Loucy (cell line): ENCODE data around the gene EYA3.

ENCODE experiments used
- H2AFZ ChIP-seq: fragments of 200-600 bp; sonication (generic); 2 replicates; pipeline ENCODE4 v1.6.0; 2016; ENCODE audit warnings: antibody characterized with exemption, mild to moderate bottlenecking, low read length, moderate library complexity
- H3F3A ChIP-seq: fragments of 200-600 bp; 2 replicates; pipeline ENCODE4 v1.6.0; 2016; ENCODE audit warnings: antibody characterized with exemption, low read depth, mild to moderate bottlenecking
- H3K27me3 ChIP-seq: fragments of 200-600 bp; sonication (generic); 2 replicates; pipeline ENCODE4 v1.6.1; 2014; ENCODE audit warnings: low read length, mild to moderate bottlenecking; ENCODE audit not compliant: insufficient read depth, poor library complexity, severe bottlenecking
- H3K36me3 ChIP-seq: fragments of 200-600 bp; sonication (generic); 2 replicates; pipeline ENCODE4 v1.6.1; 2016; ENCODE audit warnings: low read length; ENCODE audit not compliant: insufficient read depth
- H3K4me1 ChIP-seq: fragments of 200-600 bp; sonication (generic); 2 replicates; pipeline ENCODE4 v1.5.1; 2014; ENCODE audit warnings: low read length, mild to moderate bottlenecking; ENCODE audit not compliant: insufficient read depth, poor library complexity, severe bottlenecking
- H3K4me2 ChIP-seq: fragments of 200-600 bp; sonication (generic); 2 replicates; pipeline ENCODE4 v1.6.0; 2014; ENCODE audit warnings: antibody characterized with exemption, low read length, low read depth, mild to moderate bottlenecking; ENCODE audit not compliant: poor library complexity, severe bottlenecking
- H3K4me3 ChIP-seq: fragments of 200-600 bp; sonication (generic); 2 replicates; pipeline ENCODE4 v1.5.1; 2014; ENCODE audit warnings: low read length, mild to moderate bottlenecking, mixed read lengths; ENCODE audit not compliant: poor library complexity, severe bottlenecking
- H3K79me2 ChIP-seq: fragments of 200-600 bp; sonication (generic); 2 replicates; pipeline ENCODE4 v1.6.1; 2014; ENCODE audit warnings: low read length; ENCODE audit not compliant: insufficient read depth
- H3K9ac ChIP-seq: fragments of 200-600 bp; sonication (generic); 2 replicates; pipeline ENCODE4 v1.6.0; 2014; ENCODE audit warnings: mild to moderate bottlenecking, low read depth, low read length, moderate library complexity; ENCODE audit not compliant: poor library complexity, severe bottlenecking
- H3K9me2 ChIP-seq: fragments of 200-600 bp; sonication (generic); replicated peaks from 2 replicates; pipeline ENCODE4 v1.6.1; 2016; ENCODE audit warnings: low read depth, low read length, mixed read lengths
- H3K9me3 ChIP-seq: fragments of 200-600 bp; sonication (generic); 2 replicates; pipeline ENCODE4 v1.6.1; 2014; ENCODE audit warnings: mild to moderate bottlenecking, antibody characterized with exemption, low read length, low read depth; ENCODE audit not compliant: insufficient read depth
- H4K20me1 ChIP-seq: fragments of 200-600 bp; sonication (generic); 2 replicates; pipeline ENCODE4 v1.6.0; 2014; ENCODE audit warnings: antibody characterized with exemption, low read length, mild to moderate bottlenecking; ENCODE audit not compliant: insufficient read depth, poor library complexity, severe bottlenecking
- CTCF ChIP-seq: fragments of 200-600 bp; sonication (generic); conservative IDR thresholded peaks from 2 replicates; pipeline ENCODE4 v1.5.1; 2014; ENCODE audit warnings: mild to moderate bottlenecking, antibody characterized with exemption, low read length
- EZH2phosphoT487 ChIP-seq: fragments of 200-600 bp; IDR thresholded peaks from 2 replicates; pipeline ENCODE4 v1.6.1; 2018; ENCODE audit warnings: antibody characterized with exemption, mild to moderate bottlenecking, moderate library complexity, borderline replicate concordance

Gene EYA3

GRCh38 chr1:28044399-28044798, 44.0 kb downstream of the EYA3 start:
- no peaks in the 10 kb centered on the region for H3K9me2 ChIP-seq
- no peak overlapping the region for H3K4me2 ChIP-seq
- H3K27me3 ChIP-seq, result no peaks in the 10 kb centered on the region
- no peak overlapping the region for H3K9ac ChIP-seq
- no peak for TF ChIP-seq CTCF
- no peak for TF ChIP-seq EZH2phosphoT487
- no peaks in the 10 kb centered on the region for H3F3A ChIP-seq
- no peak overlapping the region for H3K4me3 ChIP-seq
- peaks cover 54% of the 10 kb centered on the region; the same call in 1 of the 2 replicates for H3K36me3 ChIP-seq
- H3K4me1 ChIP-seq, result no peaks in the 10 kb centered on the region
- H3K79me2 ChIP-seq, result no peaks in the 10 kb centered on the region
- H2AFZ ChIP-seq, result no peak overlapping the region
- H4K20me1 ChIP-seq, result no peaks in the 10 kb centered on the region
- no peaks in the 10 kb centered on the region for H3K9me3 ChIP-seq

- H3K27me3 ChIP-seq, result no peaks in the 10 kb centered on the region
- TF ChIP-seq EZH2phosphoT487, result no peak
- no peak for TF ChIP-seq CTCF
- H3K4me3 ChIP-seq, result no peak overlapping the region
- no peaks in the 10 kb centered on the region for H4K20me1 ChIP-seq
- no peaks in the 10 kb centered on the region for H3K9me2 ChIP-seq
- H3K4me1 ChIP-seq, result no peaks in the 10 kb centered on the region
- no peaks in the 10 kb centered on the region for H3K79me2 ChIP-seq
- H3K4me2 ChIP-seq, result no peak overlapping the region
- H3K9ac ChIP-seq, result no peak overlapping the region
- no peak overlapping the region for H2AFZ ChIP-seq
- no peaks in the 10 kb centered on the region for H3F3A ChIP-seq
- no peaks in the 10 kb centered on the region for H3K9me3 ChIP-seq
- H3K36me3 ChIP-seq, result peaks cover 53% of the 10 kb centered on the region; the same call in 1 of the 2 replicates
Observed at GRCh38 chr1:28039341-28039740, 49.1 kb downstream of the EYA3 start.

GRCh38 chr1:28037946-28038345, 50.5 kb downstream of the EYA3 start:
- no peak for TF ChIP-seq CTCF
- TF ChIP-seq EZH2phosphoT487, result no peak
- Histone ChIP-seq H3K4me1 (no peaks in the 10 kb centered on the region), H3K36me3 (peaks cover 53% of the 10 kb centered on the region; the same call in 1 of the 2 replicates), H3K9ac (no peak overlapping the region), H3F3A (no peaks in the 10 kb centered on the region), H3K79me2 (no peaks in the 10 kb centered on the region), H3K9me3 (no peaks in the 10 kb centered on the region), H2AFZ (no peak overlapping the region), H4K20me1 (no peaks in the 10 kb centered on the region), H3K4me3 (no peak overlapping the region), H3K9me2 (no peaks in the 10 kb centered on the region), H3K27me3 (no peaks in the 10 kb centered on the region), H3K4me2 (no peak overlapping the region)
